ENCODE data around the gene AUTS2.

The AUTS2 gene

DNA sequence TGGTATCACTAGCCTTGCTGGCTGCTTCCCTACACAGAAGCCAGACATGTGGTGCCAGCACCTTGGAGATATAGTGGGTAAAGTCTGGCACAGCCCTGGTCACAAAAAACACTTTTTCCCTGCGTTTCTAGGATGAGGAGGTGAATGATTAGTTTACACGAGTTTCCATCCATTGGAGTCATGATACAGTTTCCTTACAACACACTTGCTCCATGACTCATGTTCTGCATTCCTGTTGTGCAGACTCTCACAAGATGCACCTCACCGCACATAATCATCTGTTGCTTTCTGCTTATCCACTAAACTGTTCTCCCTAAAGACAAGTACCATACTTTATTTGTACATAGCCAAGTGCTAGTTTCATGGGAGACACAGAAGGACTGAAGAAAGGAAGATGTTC is 786.6 kb downstream of the AUTS2 start:
- DNase-seq (ENCODE audit: extremely low read depth in 1 of 2, low read depth in 1 of 2): no peak

DNA sequence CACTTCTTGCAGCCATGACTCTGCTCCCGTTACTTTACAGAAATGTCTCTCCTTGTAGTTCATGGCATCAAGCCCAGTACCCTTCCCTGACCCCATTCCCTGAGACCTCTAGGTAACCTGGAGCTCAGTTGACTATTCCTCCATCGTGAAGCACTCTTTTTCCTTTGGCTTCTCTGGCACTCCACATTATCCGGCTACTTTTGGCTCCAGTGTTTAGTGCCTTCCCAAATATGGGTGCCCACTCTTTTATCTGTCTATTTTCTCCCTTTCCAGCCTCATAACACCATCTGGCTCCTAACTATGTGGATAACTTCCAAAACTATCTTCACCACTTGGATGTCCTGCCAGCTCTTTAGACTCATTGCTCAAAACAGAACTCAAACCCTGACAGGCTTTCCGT is 788.9 kb downstream of the AUTS2 start:
- DNase-seq (ENCODE audit: extremely low read depth in 1 of 2, low read depth in 1 of 2): no peak

DNA sequence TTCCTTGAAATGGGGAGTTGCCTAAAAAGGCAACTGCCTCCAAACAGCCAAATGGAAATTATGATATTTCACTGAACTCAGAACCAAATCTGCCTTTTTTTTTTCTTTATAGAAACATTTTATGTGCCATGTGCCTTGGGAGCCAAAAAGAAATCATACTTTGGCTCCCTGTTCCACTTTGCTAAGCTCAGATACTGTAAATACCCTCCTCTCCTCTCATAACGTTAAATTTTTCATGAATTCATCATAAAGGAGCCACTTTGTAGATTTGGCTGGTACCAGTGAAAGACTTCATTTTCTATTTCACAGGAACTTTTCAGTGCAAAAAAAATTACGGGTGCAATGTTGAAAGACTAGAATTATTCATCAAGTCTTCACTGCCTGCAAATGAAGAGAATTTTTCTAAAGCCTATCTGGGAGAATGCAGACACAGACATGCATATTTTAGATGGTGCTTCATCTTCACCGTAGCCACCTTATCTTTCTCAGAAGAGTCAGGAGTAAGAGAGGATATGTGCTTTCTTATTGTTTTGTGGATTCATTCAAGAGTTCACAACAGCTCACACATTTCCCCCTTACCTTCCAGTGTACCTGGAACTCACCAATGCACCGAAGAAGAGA is 791.4 kb downstream of the AUTS2 start:
- DNase-seq (ENCODE audit: extremely low read depth in 1 of 2, low read depth in 1 of 2): no peak

DNA sequence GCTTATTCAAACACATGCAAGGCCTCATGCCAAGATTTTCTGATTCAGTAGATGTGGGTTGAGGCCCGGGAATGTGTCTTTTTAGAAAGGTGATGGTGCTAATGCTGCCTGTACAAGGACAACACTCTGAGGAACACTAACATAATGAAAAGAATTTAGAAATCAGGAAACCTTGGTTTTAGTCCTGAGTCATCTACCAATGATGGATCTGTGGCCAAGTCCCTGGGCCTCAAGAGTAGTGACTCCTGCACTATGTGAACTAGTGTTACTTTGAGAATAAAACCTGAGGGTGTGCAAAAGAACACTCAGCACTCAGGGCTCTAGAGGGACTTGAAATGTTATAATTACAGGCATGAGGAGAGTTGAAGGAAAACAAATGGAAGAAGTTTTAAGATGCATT is 792.0 kb downstream of the AUTS2 start:
- DNase-seq (ENCODE audit: extremely low read depth in 1 of 2, low read depth in 1 of 2): no peak

DNA sequence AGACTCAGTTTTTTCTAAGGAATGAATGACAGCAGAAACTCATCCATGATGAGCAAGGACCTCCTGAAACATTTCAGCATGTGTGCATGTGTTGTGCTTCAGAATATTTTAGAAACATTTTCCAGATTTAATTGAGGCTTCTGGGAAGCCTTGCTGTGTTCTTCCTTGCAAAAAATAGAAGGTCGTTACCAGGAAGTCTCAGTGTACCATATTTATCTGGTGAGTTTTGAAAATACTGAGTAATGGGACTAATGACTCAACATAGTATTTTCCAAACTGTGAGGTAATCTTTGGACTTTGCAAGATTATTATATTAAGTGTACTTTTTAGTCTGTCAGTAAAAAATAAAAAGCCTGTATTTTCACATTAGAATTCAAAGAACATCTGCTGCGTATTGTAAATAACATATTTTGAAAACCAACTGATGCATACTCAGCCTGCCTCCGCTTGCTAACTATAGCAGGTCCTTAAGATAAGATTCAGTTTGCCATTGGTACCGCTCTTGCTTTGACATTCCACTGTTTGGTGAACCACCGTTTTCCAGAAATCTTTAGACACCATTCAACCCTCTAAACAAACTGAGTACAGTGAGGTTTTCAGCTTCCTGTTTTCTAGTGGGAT is 794.1 kb downstream of the AUTS2 start:
- no peak for DNase-seq (ENCODE audit: extremely low read depth in 1 of 2, low read depth in 1 of 2)

DNA sequence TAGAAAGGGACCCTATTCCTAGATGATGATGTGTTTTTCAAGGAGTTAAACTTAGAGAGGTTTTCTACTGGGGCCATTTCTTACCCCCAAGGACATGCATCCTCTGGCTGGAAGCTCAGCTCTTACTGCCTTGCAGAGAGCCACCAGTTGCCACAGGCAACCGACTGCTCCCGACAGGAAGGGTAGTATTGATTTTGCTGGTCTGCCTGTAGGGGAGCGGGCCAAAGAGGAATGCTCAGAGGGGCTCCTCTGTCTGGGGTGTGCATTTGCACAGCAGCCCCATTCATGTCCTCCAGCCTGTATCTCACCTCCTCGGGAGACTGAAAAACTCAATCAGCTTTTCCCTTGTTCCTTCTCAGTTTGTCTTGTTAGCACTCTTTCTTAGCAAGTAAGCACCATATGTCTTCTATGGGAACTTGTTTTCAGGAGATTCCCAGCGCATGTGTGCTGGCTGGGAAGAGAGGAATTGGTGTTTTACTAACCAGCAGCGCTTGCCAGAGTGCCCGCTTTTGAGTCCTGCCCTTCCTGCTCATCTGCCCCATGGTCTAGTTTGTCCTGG is 794.7 kb downstream of the AUTS2 start:
- no peak for DNase-seq (ENCODE audit: extremely low read depth in 1 of 2, low read depth in 1 of 2)

DNA sequence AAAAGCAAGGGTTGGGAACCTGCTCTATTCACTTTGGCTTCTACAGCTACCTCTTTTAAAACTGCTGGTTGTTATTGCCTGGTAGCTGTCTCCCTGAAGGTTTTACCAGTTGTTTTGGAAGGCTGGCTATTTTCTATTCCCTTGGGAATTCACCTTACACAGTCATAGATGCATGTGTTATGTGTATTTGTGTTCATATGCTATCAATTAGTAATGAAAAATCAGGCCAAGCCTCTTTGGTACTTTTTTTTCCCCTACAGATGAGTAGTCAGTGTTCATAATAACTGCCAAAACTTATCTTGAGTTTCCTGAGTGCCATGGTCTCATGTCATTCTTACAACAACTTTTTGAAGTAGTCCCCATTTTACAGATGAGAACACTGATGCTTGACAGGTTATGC is 795.7 kb downstream of the AUTS2 start:
- no peak for DNase-seq (ENCODE audit: extremely low read depth in 1 of 2, low read depth in 1 of 2)

DNA sequence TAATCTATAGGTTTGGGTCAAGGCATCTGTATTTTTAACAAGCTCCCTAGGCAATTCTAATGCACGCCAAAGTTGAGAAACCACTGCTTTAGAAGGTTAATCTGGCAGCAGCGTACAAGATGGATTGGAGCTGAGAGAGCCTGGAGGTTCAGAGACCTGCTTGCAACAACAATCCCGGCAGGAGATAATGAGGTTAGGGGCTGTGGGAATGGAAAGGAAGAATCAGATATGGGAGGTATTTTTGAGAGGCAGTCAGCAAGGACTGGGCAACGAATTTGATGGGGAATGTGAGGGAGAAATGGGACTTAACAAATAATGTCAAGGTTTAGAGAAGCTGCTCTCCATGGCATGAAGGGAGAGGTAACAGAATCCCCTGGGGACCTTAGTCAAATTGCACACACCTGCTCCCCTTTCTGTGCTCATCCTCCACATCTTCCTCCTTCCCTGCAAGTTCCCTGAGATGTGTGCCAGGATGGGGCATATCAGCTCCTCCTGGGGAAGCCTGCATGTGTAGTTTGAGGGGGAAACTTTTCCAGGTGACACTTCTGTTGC is 802.6 kb downstream of the AUTS2 start:
- no peak for DNase-seq (ENCODE audit: extremely low read depth in 1 of 2, low read depth in 1 of 2)

DNA sequence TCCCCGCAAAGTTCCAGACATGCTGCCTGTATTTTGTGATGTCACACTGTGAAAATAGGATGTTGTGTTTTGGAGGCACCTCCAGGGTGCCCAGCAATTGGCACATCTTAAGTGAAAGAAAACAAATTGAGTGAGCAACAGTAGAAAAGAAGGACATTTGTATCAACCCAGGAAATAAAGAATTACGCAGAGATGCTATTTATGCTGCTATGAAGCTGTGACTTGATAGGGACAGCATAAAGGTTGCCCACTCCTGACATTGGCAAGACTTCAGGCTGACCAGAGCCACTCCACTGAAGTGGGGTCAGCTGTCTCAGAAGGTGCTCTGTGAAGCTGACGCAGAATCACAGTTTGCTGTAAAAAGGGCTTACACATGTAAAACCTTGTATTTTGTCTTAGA is 803.8 kb downstream of the AUTS2 start:
- DNase-seq (ENCODE audit: extremely low read depth in 1 of 2, low read depth in 1 of 2): no peak

DNA sequence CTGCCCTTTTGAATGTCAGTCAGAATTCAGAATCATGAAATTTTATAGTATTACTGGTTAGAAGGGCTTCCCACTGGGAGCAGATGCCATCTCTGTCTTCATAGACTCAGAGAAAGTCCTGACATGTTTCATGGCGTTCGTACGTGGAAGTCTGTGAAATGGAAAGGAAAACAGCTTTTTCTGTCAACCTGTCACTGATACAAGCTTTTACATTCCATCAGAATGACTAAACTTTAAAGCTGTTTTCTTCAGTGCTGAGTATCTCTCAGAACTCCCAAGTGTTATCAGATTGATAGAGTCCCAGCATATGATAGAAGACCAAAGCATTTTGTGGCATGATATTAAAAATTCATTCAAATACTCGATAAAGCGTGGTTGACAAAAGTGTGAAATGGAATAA is 807.0 kb downstream of the AUTS2 start:
- DNase-seq (ENCODE audit: extremely low read depth in 1 of 2, low read depth in 1 of 2): no peak

DNA sequence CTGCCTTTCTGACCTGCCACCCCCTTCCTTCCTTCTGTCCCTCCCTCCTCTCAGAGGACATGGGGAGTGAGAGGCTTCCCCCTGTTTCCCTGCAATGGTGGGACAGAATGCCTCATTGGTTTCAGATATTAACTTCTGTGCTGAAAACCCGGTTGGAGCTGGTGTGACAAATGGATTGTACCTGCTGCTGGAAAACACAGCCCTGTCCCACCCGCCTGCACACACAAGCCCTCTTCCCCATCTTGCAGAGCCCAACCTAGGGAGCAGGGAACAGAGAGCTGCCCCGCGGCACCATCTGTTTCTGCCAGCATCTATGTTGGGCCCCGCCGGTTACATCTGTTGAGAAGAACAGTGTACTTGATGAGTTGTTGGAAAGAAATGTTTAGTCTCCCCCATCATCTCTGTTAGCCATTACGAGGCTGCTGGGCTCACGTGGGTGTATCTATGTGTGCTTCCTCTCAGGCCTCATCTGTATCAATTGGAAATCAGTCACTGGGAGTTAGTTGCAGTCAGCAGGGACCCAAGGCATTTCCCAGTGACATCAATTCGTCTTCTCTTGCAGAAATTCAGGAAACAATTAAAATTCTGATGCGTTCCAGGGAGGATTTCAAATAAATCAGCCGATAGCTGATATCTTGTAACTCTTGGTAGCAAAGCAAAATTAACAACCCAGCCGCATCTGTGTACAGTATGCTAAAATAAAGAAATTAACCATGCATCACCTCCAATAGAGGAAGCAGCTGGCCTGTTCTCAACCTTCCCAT is 808.1 kb downstream of the AUTS2 start:
- DNase-seq (ENCODE audit: extremely low read depth in 1 of 2, low read depth in 1 of 2): no peak

DNA sequence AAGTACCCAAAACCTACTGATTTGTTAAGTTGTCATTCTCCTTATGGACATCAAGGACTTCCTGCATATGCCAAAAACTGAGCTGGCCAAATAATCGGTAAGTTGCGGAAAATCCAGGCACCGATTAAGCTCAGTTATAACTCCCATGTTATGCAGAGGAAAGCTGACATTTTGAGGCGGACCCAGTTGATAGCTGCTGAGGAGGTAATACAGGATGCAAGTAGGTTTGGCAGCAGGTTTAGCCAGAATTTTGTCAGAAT is 808.6 kb downstream of the AUTS2 start:
- no peak for DNase-seq (ENCODE audit: extremely low read depth in 1 of 2, low read depth in 1 of 2)

DNA sequence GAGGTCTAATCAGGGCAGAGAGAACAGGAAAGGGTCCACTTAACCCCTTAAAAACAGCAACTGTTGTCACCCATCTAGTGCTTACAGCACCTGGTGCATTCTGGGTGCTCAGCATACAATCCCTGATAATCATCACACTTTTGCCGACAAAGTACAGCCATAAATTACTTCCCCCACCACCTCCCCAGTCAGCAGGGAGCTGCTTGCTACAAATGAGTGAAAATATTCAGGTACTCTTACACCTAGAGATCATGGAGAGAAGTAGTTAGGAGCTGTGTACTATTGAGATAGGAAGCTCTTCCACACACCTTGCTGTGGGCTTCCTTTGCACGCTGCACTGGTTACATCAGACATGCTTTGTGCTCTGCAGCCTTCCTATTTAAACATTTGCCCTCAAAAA is 810.2 kb downstream of the AUTS2 start:
- DNase-seq (ENCODE audit: extremely low read depth in 1 of 2, low read depth in 1 of 2): no peak

DNA sequence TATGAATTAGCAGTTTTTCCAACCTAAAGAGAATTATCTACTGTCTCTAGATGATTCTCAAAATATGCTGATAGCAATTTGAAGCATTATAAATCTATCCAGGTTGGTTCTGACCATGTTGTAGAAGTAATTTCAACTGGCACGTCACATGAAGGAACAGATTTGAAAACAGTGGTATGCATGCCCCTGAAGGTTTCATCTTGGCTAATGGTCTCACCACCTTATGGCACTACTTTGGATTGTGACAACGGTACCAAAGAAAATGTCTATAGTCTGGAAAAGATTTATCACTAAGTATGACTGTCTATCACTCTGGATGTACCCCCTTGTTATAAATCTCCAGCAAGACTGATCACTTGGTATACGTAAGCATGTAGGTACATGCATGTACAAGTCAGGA is 810.6 kb downstream of the AUTS2 start:
- DNase-seq (ENCODE audit: extremely low read depth in 1 of 2, low read depth in 1 of 2): no peak

DNA sequence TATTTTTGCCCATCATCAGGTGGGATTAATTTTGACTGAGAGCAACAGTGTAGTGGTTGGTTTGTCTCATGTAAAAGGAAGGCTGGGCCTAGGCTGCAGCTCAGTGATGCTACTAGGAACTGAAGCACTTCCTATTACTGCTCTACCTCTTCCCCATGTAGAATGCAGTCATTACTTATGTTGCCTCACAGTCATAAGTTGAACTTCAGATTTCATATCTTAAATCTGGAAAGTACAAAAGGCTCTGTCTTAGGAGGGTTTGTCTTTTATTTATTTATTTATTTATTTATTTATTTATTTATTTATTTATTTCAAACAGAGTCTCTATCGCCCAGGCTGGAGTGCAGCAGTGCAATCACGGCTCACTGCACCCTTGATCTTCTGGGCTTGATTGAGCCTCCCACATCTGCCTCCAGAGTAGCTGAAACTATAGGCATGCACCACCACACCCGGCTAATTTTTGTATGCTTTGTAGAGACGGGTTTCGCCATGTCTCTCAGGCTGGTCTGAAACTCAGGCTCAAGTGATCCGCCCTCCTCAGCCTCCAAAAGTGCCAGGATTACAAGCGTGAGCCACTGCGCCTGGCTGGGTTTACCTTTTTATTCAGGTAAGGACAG is 812.0 kb downstream of the AUTS2 start:
- DNase-seq (ENCODE audit: extremely low read depth in 1 of 2, low read depth in 1 of 2): no peak

DNA sequence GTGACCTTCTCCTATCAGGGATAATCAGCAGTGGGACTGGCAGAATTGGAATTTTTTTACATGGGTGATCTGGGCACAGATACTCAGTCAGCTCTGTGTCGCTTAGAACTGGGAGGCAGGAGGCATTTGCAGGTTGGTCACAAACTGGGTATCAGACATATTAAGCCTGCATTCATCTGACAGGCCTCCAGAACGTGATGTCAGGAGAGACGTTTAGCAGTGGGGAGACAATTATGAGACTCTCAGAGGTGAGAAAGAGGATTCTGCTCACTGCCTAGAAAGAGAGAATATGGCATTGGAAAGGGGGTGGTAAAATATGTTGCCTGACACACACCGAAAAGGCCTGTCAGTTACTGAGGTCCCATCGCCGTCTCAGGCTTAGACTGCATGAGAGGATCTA is 816.1 kb downstream of the AUTS2 start:
- DNase-seq (ENCODE audit: extremely low read depth in 1 of 2, low read depth in 1 of 2): no peak

DNA sequence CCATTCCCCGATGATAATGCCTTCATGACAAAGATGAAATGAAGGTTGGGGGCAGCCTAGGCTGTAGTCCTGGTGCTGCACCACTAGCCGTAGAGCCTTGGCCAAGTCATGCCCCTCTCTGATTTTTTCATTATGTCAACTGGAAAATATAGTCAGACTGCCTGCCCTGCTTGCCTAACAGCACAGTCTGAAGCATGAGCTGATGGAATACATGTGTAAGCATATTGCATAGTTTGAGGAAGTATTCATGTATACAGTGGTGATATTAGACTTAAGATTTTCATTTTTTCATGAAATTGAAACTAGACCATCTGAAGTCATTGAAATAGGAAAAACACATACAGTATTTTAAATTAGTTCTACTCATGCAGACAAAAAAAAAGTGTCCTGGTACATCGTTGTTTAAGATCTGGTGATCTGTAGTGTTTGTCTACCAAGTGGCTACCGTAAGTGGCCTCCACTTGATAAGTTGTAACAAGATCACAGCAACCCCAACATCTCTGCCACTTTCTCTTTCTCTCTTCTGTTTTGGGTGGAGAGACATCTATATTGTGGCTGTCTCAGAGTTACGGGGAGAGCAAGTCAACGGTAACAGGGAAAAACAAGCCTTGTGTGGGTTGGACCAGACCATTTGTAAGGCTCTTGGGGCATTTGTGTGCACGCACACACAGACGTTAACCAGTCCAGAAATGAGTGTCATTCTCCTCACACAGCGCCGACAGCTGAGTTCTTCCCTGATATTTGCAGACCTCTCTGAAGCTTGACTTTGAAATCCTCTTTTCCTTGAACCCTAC is 817.1 kb downstream of the AUTS2 start:
- no peak for DNase-seq (ENCODE audit: extremely low read depth in 1 of 2, low read depth in 1 of 2)

DNA sequence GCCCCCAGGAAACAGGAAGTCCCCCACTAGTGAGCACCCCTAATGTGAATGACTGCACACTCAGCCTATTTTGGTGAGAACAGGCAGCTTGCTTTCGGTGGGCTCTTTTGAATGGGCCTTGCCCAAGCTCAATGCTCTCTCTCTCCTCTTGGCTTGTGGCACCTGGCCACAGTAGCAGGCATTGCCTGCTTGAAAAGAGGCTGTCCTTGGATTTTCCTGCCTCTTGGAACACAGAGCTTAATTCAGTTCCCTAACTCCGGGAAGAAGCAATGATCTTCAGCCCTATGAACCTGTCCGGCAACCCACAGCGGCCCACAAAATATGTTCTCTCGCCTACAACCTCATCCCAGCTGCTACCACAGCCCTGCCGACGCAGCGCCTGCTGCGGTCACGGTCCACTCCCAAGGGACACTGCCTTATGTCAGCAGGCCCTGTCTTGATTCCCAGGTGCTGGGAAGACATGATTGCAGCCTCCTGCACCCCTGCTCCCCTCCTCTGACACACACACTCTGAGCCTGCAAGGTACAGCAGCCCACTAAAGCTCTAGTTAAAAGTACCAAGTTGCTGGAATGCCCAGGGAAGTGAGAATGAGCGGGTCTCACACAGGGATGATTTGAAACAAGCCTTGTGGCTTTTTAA is 818.2 kb downstream of the AUTS2 start:
- DNase-seq (ENCODE audit: extremely low read depth in 1 of 2, low read depth in 1 of 2): no peak

DNA sequence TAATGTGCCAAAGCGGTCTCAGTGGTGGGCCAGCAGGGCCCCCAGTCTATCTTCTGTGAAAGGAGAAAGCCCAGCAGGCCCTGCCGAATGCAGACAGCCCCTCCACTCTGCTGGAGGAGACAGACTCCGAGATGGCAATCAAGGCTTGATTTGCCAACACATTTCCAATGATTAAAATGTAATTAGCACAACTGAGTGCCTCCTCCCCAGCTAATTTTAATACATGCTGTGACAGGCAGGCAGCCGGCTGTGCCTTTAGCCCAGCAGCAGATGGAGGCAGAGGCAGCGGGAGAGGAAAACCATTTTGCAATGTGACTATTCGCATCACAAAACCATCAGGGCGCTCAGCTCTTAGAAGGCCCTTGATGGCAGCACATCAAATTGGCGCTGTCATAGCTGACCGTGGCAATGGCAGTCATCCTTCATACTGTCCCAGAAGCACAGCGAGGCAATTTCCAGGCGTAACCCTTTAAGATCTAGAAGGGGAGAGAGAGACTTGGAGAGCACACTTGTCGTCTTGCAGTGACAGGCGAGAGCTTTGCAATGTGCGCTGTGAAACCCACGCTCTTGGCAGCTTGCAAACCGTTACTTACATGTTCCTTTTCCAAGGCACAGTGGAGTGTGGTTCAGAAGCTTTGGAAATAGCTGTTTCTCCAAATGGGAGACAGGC is 818.8 kb downstream of the AUTS2 start:
- no peak for DNase-seq (ENCODE audit: extremely low read depth in 1 of 2, low read depth in 1 of 2)

All from stimulated activated CD8-positive, alpha-beta memory T cell treated with anti-CD3 and anti-CD28 coated beads, Interleukin-7, amount 100 ng/mL, for 48 hours (primary cell).